CD4-positive, CD25-positive, alpha-beta regulatory T cell (primary cell): Measurements from ENCODE around the gene BRI3BP. TPM values are rescaled to one million over a fixed set of nuclear protein-coding genes. Genes with fewer than 3 reads are reported as not detected.

Experiments
- ATAC-seq, 2 donors: fragments of 150-1000 bp; cut with Tn5 transposase; one replicate each; pipeline ENCODE4 v1.10.0; 2021; ENCODE audit warnings: low read depth in 2 of 2, moderate number of reproducible peaks in 2 of 2, moderate library complexity in 1 of 2
- DNase-seq, 3 donors: peaks; one replicate each; pipeline versions ENCODE4 v3.0.0 to v3.0.0-alpha.2; 2012 to 2022; ENCODE audit warnings: mixed read lengths in 1 of 3
- H3K27ac ChIP-seq: one replicate; pipeline ENCODE4 v1.7.0; 2013; ENCODE audit warnings: mild to moderate bottlenecking, low read length; ENCODE audit not compliant: insufficient read depth, poor library complexity, severe bottlenecking
- H3K27me3 ChIP-seq: one replicate; pipeline ENCODE4 v1.7.0; 2013; ENCODE audit warnings: low read length; ENCODE audit not compliant: control insufficient read depth, insufficient read depth
- H3K36me3 ChIP-seq: one replicate; pipeline ENCODE4 v1.7.0; 2013; ENCODE audit warnings: mild to moderate bottlenecking, low read length, moderate library complexity; ENCODE audit not compliant: control insufficient read depth, insufficient read depth
- H3K4me1 ChIP-seq: 2 replicates; pipeline ENCODE4 v1.7.0; 2013; ENCODE audit warnings: mild to moderate bottlenecking, low read length; ENCODE audit not compliant: insufficient read depth, control insufficient read depth, poor library complexity, severe bottlenecking
- H3K4me3 ChIP-seq: one replicate; pipeline ENCODE4 v1.7.0; 2013; ENCODE audit warnings: low read depth, mild to moderate bottlenecking, low read length, moderate library complexity
- H3K9me3 ChIP-seq, 2 experiments: 1 replicate in 1 of 2; 2 replicates in 1 of 2; pipeline ENCODE4 v1.7.0; 2013; ENCODE audit warnings: low read length in 2 of 2, mild to moderate bottlenecking in 1 of 2, moderate library complexity in 1 of 2; ENCODE audit not compliant: control insufficient read depth in 2 of 2
- H3K27ac Mint-ChIP-seq, 3 donors: one replicate each; pipeline ENCODE4 v1.8.0; 2020 to 2022; ENCODE audit warnings: mild to moderate bottlenecking in 3 of 3, mixed read lengths in 3 of 3, moderate library complexity in 2 of 3
- H3K27me3 Mint-ChIP-seq: one replicate; pipeline ENCODE4 v1.8.0; 2022; ENCODE audit warnings: mild to moderate bottlenecking, mixed read lengths
- H3K36me3 Mint-ChIP-seq: one replicate; pipeline ENCODE4 v1.8.0; 2020; ENCODE audit warnings: mixed read lengths
- H3K4me1 Mint-ChIP-seq, 4 donors: one replicate each; pipeline ENCODE4 v1.8.0; 2020 to 2022; ENCODE audit warnings: mixed read lengths in 4 of 4, mild to moderate bottlenecking in 1 of 4
- H3K4me3 Mint-ChIP-seq, 4 donors: one replicate each; pipeline ENCODE4 v1.8.0; 2020 to 2022; ENCODE audit warnings: mild to moderate bottlenecking in 4 of 4, mixed read lengths in 4 of 4, moderate library complexity in 3 of 4
- H3K9me3 Mint-ChIP-seq, 7 donors: one replicate each; pipeline ENCODE4 v1.8.0; 2020 to 2022; ENCODE audit warnings: mixed read lengths in 7 of 7, mild to moderate bottlenecking in 3 of 7, moderate library complexity in 2 of 7
- polyA plus RNA-seq, 4 donors: library from polyadenylated mRNA; unstranded; fragments of 300-500 nt; fragmentation: Illumina TruSeq; gene quantifications; one replicate each; pipeline ENCODE4 v1.2.3, GENCODE V29; 2021
- total RNA-seq: library from RNA; stranded (reverse); gene quantifications from one replicate; pipeline ENCODE4 v1.2.3, GENCODE V29; 2022

BRI3BP gene
- total and polyA plus RNA-seq, 5 donors from 2014 or later = 2.0 to 4.1 (median 2.3) TPM

DNA sequence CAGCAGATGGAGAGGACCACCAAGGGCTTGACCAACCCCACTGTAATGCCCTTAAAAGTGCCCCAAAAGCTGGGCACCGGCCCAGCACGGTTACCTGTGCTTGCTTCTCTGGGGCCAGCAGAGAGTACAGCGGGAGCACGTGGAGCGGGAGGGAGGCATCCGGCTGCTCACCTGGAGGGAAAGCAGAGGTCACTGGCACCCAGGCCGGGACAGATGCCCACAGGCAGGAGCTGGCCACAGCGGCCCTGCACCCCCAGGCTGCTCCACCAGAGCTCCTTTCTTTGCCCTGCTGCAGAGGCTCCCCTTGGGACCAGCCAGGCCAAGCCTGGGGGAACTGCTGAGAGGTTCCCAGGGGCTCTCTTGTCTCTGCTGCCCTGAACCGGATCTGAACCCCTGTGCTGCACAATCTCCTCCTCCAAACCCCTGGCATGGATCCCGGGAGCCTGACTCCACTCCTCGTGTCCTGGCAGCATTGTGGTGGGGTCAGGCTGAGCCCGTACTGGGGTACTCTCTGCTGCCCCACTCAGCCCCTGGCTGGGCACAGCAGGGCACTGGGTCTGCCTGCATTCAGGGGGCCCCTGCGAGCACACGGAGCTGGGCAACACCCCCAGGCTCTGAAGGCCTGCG, 28.5 kb upstream of the BRI3BP start:
- Mint-ChIP-seq H3K27me3 (no peaks in the 10 kb centered on the region), H3K9me3 (no peaks in the 10 kb centered on the region), H3K4me3 (no peak overlapping the region), H3K4me1 (peaks cover 0 to 3% (median 2%) of the 10 kb centered on the region in 4 donors), H3K27ac (no peak overlapping the region), H3K36me3 (peaks cover 22% of the 10 kb centered on the region)
- peaks cover 49% of the 10 kb centered on the region for H3K36me3 ChIP-seq
- ATAC-seq = no peak
- no peak for DNase-seq
- no peaks in the 10 kb centered on the region for H3K9me3 ChIP-seq
- no peak overlapping the region for H3K27ac ChIP-seq
- H3K27me3 ChIP-seq = no peaks in the 10 kb centered on the region
- no peaks in the 10 kb centered on the region for H3K4me1 ChIP-seq
- H3K4me3 ChIP-seq = no peak overlapping the region

DNA sequence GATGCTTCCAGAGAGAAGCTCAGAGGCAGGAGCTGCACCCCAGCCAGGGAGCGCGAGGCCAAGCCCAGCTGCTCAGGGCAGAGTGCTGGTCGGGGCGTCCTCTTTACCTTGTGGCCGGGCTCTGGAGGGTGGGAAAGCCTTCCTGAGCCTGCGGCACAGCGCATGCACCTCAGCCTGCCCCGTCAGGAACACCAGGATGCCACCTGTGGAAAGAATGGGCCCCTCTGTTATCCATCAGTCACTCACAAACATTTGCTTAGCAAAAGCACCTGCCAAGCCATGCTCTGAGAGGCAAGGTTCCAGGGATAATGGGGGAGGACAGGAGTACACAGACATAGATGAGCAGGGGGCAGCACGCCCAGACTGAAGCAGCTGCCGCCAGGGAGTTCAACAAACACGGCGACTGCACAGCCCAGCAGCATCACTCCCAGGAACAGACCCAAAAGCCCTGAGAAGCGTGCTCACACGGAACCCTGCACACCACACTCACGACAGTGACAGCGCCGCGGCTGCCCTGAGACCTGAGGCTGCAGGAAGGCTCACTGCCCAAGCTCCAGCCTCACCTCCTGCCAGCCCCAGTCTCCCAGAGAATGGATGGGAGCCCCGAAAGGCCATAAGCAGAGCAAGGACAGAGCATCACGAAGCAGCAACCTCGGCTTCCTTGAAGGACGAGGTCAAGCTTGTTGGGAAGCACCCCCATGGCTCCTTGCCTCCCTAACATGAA, 26.3 kb upstream of the BRI3BP start:
- Histone ChIP-seq H3K4me1 (no peaks in the 10 kb centered on the region), H3K4me3 (no peak overlapping the region), H3K9me3 (no peaks in the 10 kb centered on the region), H3K27ac (no peak overlapping the region), H3K27me3 (no peaks in the 10 kb centered on the region), H3K36me3 (peaks cover 54% of the 10 kb centered on the region)
- H3K9me3 Mint-ChIP-seq = no peaks in the 10 kb centered on the region
- ATAC-seq (no peak), DNase-seq (no peak)
- H3K4me3 Mint-ChIP-seq = no peak overlapping the region
- no peaks in the 10 kb centered on the region for H3K27me3 Mint-ChIP-seq
- H3K27ac Mint-ChIP-seq = no peak overlapping the region
- H3K36me3 Mint-ChIP-seq = peaks cover 25% of the 10 kb centered on the region
- no peaks in the 10 kb centered on the region for H3K4me1 Mint-ChIP-seq

DNA sequence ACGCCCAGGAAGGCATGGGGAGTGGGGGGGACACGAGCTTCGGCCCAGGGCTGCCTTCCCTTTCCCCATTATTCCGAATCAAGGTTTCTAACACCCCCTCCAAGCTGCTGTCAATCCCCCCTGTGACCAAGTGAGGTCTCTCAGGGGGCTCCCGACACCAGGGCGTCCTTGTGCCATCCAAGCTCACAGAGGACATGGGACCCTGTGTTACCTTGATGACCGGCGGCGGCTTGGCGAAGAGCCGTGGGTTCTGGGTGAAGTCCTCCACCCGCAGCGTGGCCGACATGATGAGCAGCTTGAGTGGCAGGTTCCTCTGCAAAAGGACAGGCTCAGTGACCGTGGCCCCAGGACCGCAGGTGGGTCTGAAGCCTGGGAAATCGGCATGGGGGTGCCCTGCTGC, 24.8 kb upstream of the BRI3BP start:
- H3K36me3 Mint-ChIP-seq = peaks cover 19% of the 10 kb centered on the region

DNA sequence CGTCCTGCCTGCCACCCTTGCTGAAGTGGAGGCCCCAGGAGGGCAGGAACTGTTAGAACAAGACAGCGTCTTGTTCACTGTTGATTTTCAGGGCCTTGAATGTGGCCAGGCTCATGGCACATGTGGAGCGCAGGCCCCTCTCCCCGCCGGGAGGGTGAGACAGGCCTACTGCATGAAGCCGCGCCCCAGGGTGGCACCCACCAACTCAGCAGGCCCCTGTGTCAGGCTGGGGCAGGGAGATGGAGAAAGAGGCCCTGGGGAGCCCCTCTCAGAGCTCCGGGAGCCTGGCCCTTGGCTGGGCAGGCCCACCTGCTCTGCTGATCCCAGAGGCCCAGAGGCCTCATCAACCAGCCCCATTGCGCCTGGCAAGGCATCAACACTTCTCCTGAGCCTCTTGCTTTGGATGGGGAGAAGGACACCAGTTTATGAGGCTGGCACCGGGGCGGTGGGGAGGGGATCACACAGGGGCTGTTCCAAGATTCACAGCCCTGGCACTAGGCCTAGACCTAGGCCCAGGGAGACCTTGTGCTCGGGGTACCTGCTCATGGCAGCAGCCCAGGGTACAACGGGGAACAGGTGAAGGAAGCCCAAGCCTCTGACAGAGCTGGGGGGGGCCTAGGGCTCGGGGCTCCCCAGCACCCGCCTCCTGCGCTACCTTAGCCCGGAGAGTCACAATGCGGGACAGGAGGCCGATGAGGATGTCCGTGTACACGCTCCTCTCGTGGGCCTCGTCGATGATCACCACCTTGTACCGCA, 22.6 kb upstream of the BRI3BP start:
- H3K27me3 ChIP-seq = no peaks in the 10 kb centered on the region
- H3K4me1 ChIP-seq = no peaks in the 10 kb centered on the region
- no peaks in the 10 kb centered on the region for H3K4me1 Mint-ChIP-seq
- peak overlapping the region in 1 of 4 donors; percentile 59 for H3K4me3 Mint-ChIP-seq
- H3K9me3 ChIP-seq = no peaks in the 10 kb centered on the region
- no peak overlapping the region for H3K27ac Mint-ChIP-seq
- H3K36me3 ChIP-seq = peaks cover 56% of the 10 kb centered on the region
- peaks cover 25% of the 10 kb centered on the region for H3K36me3 Mint-ChIP-seq
- ATAC-seq = peak in 1 of 2 donors; percentile 30
- H3K27me3 Mint-ChIP-seq = no peaks in the 10 kb centered on the region
- H3K9me3 Mint-ChIP-seq = no peaks in the 10 kb centered on the region
- H3K4me3 ChIP-seq = no peak overlapping the region
- H3K27ac ChIP-seq = no peak overlapping the region
- DNase-seq = no peak

More for the DNA sequence above, 24.8 kb upstream of the BRI3BP start:
- ATAC-seq (no peak), DNase-seq (no peak)
- H3K9me3 Mint-ChIP-seq = no peaks in the 10 kb centered on the region
- H3K27ac Mint-ChIP-seq = no peak overlapping the region
- Histone ChIP-seq H3K9me3 (no peaks in the 10 kb centered on the region), H3K36me3 (peaks cover 52% of the 10 kb centered on the region), H3K4me3 (no peak overlapping the region), H3K27me3 (no peaks in the 10 kb centered on the region), H3K27ac (no peak overlapping the region), H3K4me1 (no peaks in the 10 kb centered on the region)
- no peak overlapping the region for H3K4me3 Mint-ChIP-seq
- no peaks in the 10 kb centered on the region for H3K27me3 Mint-ChIP-seq
- no peaks in the 10 kb centered on the region for H3K4me1 Mint-ChIP-seq

DNA sequence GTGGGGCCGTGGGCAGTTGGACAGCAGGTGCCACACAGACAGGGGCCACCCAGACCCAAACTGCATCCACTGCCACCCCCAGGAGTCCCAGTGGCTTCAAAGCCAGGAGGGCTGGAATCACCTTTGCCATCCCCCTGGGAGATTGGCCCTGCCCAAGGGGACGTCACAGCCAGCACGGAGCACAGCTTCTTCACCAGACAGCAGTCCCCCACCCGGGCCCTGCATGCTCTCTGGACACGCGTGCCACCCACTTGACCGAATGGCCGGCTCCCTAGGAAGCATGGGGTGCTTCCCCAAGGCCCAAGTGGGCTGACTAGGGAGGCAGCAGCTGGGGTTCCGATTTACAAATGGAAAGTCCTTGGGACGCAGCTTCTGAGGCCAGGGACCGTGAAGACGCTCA, 21.8 kb upstream of the BRI3BP start:
- Histone ChIP-seq H3K4me1 (no peaks in the 10 kb centered on the region), H3K36me3 (peaks cover 59% of the 10 kb centered on the region), H3K27ac (no peak overlapping the region), H3K4me3 (no peak overlapping the region), H3K27me3 (no peaks in the 10 kb centered on the region), H3K9me3 (no peaks in the 10 kb centered on the region)
- H3K9me3 Mint-ChIP-seq = no peaks in the 10 kb centered on the region
- ATAC-seq = no peak
- no peaks in the 10 kb centered on the region for H3K27me3 Mint-ChIP-seq
- no peak overlapping the region for H3K4me3 Mint-ChIP-seq
- no peak for DNase-seq
- no peaks in the 10 kb centered on the region for H3K4me1 Mint-ChIP-seq
- no peak overlapping the region for H3K27ac Mint-ChIP-seq
- peaks cover 24% of the 10 kb centered on the region for H3K36me3 Mint-ChIP-seq

DNA sequence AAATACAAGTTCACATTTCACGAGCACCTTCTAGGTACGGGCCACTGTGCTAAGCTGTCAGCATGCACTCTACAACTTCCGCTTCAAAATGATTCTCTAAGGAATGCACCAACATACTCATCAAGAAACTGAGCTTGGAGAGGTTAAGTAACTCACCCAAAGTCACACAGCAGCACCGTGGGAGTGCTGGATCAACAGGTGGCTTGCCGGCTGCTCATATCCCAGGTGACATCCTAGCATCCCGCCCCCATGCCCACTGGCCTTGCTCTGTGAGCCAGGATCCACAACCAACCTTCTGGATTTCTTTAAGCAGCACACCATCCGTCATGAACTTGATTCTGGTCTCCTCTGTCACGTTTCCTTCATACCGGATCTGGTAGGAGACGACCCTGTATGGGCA, 21.2 kb upstream of the BRI3BP start:
- Histone ChIP-seq H3K27me3 (no peaks in the 10 kb centered on the region), H3K9me3 (no peaks in the 10 kb centered on the region), H3K36me3 (peaks cover 58% of the 10 kb centered on the region), H3K4me3 (no peak overlapping the region), H3K27ac (no peak overlapping the region), H3K4me1 (no peaks in the 10 kb centered on the region)
- Mint-ChIP-seq H3K9me3 (no peaks in the 10 kb centered on the region), H3K27ac (no peak overlapping the region), H3K4me1 (no peaks in the 10 kb centered on the region), H3K36me3 (peaks cover 23% of the 10 kb centered on the region), H3K4me3 (no peak overlapping the region), H3K27me3 (no peaks in the 10 kb centered on the region)
- DNase-seq (no peak), ATAC-seq (no peak)

DNA sequence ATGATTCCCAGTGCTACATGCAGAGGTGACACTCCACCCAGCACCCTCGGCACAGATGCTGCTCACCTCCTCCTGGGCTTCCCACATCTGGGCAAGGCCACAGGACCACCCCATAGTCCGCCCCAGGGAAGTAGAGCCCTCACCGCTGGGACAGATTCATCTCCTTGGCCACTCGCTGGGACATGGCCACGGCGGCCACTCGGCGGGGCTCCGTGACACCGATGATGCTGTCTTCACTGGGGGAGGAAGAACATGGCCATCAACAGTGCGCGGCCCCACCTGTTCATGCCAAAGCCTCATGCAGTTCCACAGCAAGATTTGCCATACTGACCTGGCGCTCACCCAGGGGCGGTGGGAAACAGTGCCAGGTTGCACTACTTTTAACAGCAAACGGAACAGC, 18.2 kb upstream of the BRI3BP start:
- no peaks in the 10 kb centered on the region for H3K4me1 Mint-ChIP-seq
- H3K4me3 Mint-ChIP-seq = no peak overlapping the region
- ATAC-seq (no peak), DNase-seq (no peak)
- no peaks in the 10 kb centered on the region for H3K4me1 ChIP-seq
- no peaks in the 10 kb centered on the region for H3K9me3 ChIP-seq
- H3K27me3 Mint-ChIP-seq = no peaks in the 10 kb centered on the region
- H3K27me3 ChIP-seq = no peaks in the 10 kb centered on the region
- H3K36me3 Mint-ChIP-seq = peaks cover 29% of the 10 kb centered on the region
- H3K9me3 Mint-ChIP-seq = no peaks in the 10 kb centered on the region
- H3K36me3 ChIP-seq = peaks cover 66% of the 10 kb centered on the region
- no peak overlapping the region for H3K27ac ChIP-seq
- H3K4me3 ChIP-seq = no peak overlapping the region
- no peak overlapping the region for H3K27ac Mint-ChIP-seq
